Measurements from ENCODE around the gene CHRNG.
A peak's percentile ranks its signal among the peaks of the same experiment; 100 is the strongest.

The CHRNG gene

GRCh38 chr2:232551776-232552175, 12.3 kb downstream of the CHRNG start:
- no peaks in the 10 kb centered on the region for H3K27me3 ChIP-seq (ENCODE audit: low read length)
- TF ChIP-seq, protein P1, sequence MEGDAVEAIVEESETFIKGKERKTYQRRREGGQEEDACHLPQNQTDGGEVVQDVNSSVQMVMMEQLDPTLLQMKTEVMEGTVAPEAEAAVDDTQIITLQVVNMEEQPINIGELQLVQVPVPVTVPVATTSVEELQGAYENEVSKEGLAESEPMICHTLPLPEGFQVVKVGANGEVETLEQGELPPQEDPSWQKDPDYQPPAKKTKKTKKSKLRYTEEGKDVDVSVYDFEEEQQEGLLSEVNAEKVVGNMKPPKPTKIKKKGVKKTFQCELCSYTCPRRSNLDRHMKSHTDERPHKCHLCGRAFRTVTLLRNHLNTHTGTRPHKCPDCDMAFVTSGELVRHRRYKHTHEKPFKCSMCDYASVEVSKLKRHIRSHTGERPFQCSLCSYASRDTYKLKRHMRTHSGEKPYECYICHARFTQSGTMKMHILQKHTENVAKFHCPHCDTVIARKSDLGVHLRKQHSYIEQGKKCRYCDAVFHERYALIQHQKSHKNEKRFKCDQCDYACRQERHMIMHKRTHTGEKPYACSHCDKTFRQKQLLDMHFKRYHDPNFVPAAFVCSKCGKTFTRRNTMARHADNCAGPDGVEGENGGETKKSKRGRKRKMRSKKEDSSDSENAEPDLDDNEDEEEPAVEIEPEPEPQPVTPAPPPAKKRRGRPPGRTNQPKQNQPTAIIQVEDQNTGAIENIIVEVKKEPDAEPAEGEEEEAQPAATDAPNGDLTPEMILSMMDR (IDR thresholded peaks at IDR 0.05; ENCODE audit: insufficient read depth, low read length, poor library complexity, severe bottlenecking) = no peak
- no peak for TF ChIP-seq EZH2phosphoT487 (conservative IDR thresholded peaks at IDR 0.05; ENCODE audit: low read length)
- peaks cover 81% of the 10 kb centered on the region for H3K79me2 ChIP-seq (ENCODE audit: insufficient read depth, low read length)
- peak overlapping the region; percentile 88 for H3K4me3 ChIP-seq (ENCODE audit: insufficient read depth, low read length, poor library complexity, severe bottlenecking)
- H4K20me1 ChIP-seq (ENCODE audit: low read depth, low read length) = no peaks in the 10 kb centered on the region; the same call in 1 of the 2 replicates
- no peak overlapping the region for H3K27ac ChIP-seq (ENCODE audit: low read depth, low read length)
- no peaks in the 10 kb centered on the region for H3F3A ChIP-seq (ENCODE audit: insufficient read depth)
- no peak overlapping the region for H2AFZ ChIP-seq (ENCODE audit: low read depth, low read length, severe bottlenecking)
- peak overlapping the region; percentile 93 for H3K9ac ChIP-seq (ENCODE audit: low read length)
- H3K4me2 ChIP-seq (ENCODE audit: low read depth, low read length, poor library complexity, severe bottlenecking) = peak overlapping the region; percentile 80
- no peaks in the 10 kb centered on the region for H3K9me2 ChIP-seq (replicated peaks; ENCODE audit: insufficient read depth, low read length)
- no peaks in the 10 kb centered on the region for H3K36me3 ChIP-seq (ENCODE audit: low read length)
- no peaks in the 10 kb centered on the region for H3K9me3 ChIP-seq (ENCODE audit: insufficient read depth, low read length)

- Histone ChIP-seq H3K79me2 (ENCODE audit: insufficient read depth, low read length) (peaks cover 45% of the 10 kb centered on the region), H3K9ac (ENCODE audit: low read length) (no peak overlapping the region), H3K9me2 (replicated peaks; ENCODE audit: insufficient read depth, low read length) (no peaks in the 10 kb centered on the region), H3K4me2 (ENCODE audit: low read depth, low read length, poor library complexity, severe bottlenecking) (no peak overlapping the region), H3K36me3 (ENCODE audit: low read length) (peaks cover 8% of the 10 kb centered on the region; the same call in 1 of the 2 replicates), H3K27me3 (ENCODE audit: low read length) (no peaks in the 10 kb centered on the region), H3K4me3 (ENCODE audit: insufficient read depth, low read length, poor library complexity, severe bottlenecking) (no peak overlapping the region), H2AFZ (ENCODE audit: low read depth, low read length, severe bottlenecking) (no peak overlapping the region), H3K9me3 (ENCODE audit: insufficient read depth, low read length) (no peaks in the 10 kb centered on the region), H3K27ac (ENCODE audit: low read depth, low read length) (no peak overlapping the region), H3F3A (ENCODE audit: insufficient read depth) (no peaks in the 10 kb centered on the region), H4K20me1 (ENCODE audit: low read depth, low read length) (no peaks in the 10 kb centered on the region; the same call in 1 of the 2 replicates)
- no peak for TF ChIP-seq EZH2phosphoT487 (conservative IDR thresholded peaks at IDR 0.05; ENCODE audit: low read length)
- TF ChIP-seq, protein P1 (IDR thresholded peaks at IDR 0.05; ENCODE audit: insufficient read depth, low read length, poor library complexity, severe bottlenecking) = no peak
Measured at GRCh38 chr2:232556426-232556825, 16.9 kb downstream of the CHRNG start.

GRCh38 chr2:232562515-232563151, 23.1 kb downstream of the CHRNG start:
- H3K4me3 ChIP-seq (ENCODE audit: insufficient read depth, low read length, poor library complexity, severe bottlenecking) = no peak overlapping the region
- peaks cover 10% of the 10 kb centered on the region; the same call in 1 of the 2 replicates for H3K36me3 ChIP-seq (ENCODE audit: low read length)
- no peaks in the 10 kb centered on the region for H3K9me2 ChIP-seq (replicated peaks; ENCODE audit: insufficient read depth, low read length)
- no peak for TF ChIP-seq EZH2phosphoT487 (conservative IDR thresholded peaks at IDR 0.05; ENCODE audit: low read length)
- TF ChIP-seq, protein P1 (IDR thresholded peaks at IDR 0.05; ENCODE audit: insufficient read depth, low read length, poor library complexity, severe bottlenecking) = no peak
- no peaks in the 10 kb centered on the region for H3F3A ChIP-seq (ENCODE audit: insufficient read depth)
- H3K4me2 ChIP-seq (ENCODE audit: low read depth, low read length, poor library complexity, severe bottlenecking) = no peak overlapping the region
- H3K9me3 ChIP-seq (ENCODE audit: insufficient read depth, low read length) = no peaks in the 10 kb centered on the region
- H4K20me1 ChIP-seq (ENCODE audit: low read depth, low read length) = no peaks in the 10 kb centered on the region
- H3K27me3 ChIP-seq (ENCODE audit: low read length) = no peaks in the 10 kb centered on the region
- no peak overlapping the region for H2AFZ ChIP-seq (ENCODE audit: low read depth, low read length, severe bottlenecking)
- H3K79me2 ChIP-seq (ENCODE audit: insufficient read depth, low read length) = no peaks in the 10 kb centered on the region
- no peak overlapping the region for H3K9ac ChIP-seq (ENCODE audit: low read length)
- H3K27ac ChIP-seq (ENCODE audit: low read depth, low read length) = no peak overlapping the region

Measured in SU-DHL-6 (cell line).